GM12801 (cell line): ENCODE results near the gene ING4.

Source experiments
- CTCF ChIP-seq: IDR thresholded peaks from one replicate; pipeline ENCODE4 v1.5.1; 2011; ENCODE audit warnings: control low read depth; ENCODE audit not compliant: insufficient read length; ENCODE audit errors: extremely low read depth

ING4 gene

GRCh38 chr12:6693832-6694355, 31.0 kb upstream of the ING4 start:
- TF ChIP-seq CTCF = no peak

- no peak for TF ChIP-seq CTCF
Measured at GRCh38 chr12:6692888-6693287, 30.0 kb upstream of the ING4 start.

GRCh38 chr12:6691473-6691872, 28.6 kb upstream of the ING4 start:
- TF ChIP-seq CTCF = no peak

- no peak for TF ChIP-seq CTCF
Measured at GRCh38 chr12:6688999-6689882, 26.3 kb upstream of the ING4 start, which contains the start of gene ZNF384. Gene ZNF384, minus strand, starts transcription at chr12:6689375. Its CDS starts 9,855 bp downstream, at chr12:6679520.

GRCh38 chr12:6688543-6688998, 25.7 kb upstream of the ING4 start:
- TF ChIP-seq CTCF = no peak

GRCh38 chr12:6685814-6686213, 22.9 kb upstream of the ING4 start:
- no peak for TF ChIP-seq CTCF

GRCh38 chr12:6684609-6685008, 21.7 kb upstream of the ING4 start:
- no peak for TF ChIP-seq CTCF
